Heart left ventricle (tissue), 16 donors: ENCODE results near the gene ENDOU. TPM values are rescaled to one million over a fixed set of nuclear protein-coding genes. Genes with fewer than 3 reads are reported as not detected.
A peak's percentile ranks its signal among the peaks of the same experiment; 100 is the strongest.

Experiments used
- ATAC-seq, 4 donors: fragments of 200-7000 bp; cut with Tn5 transposase; one replicate each; pipeline ENCODE4 v1.9.1; 2020 to 2022; ENCODE audit warnings: moderate library complexity in 4 of 4, mild to moderate bottlenecking in 3 of 4, moderate number of reproducible peaks in 1 of 4
- DNase-seq, 5 donors: peaks; one replicate each; pipeline ENCODE4 v3.0.0-alpha.2; 2020
- H3K27ac ChIP-seq, 12 donors: fragments of 200-600 bp; sonication (generic) in 4 of 12; one replicate each; pipeline versions ENCODE4 v1.5.0 to v1.8.0; 2016 to 2022; ENCODE audit warnings: mild to moderate bottlenecking in 2 of 12
- H3K27me3 ChIP-seq, 9 donors: fragments of 200-600 bp; sonication (generic) in 2 of 9; one replicate each; pipeline versions ENCODE4 v1.5.1 to v1.8.0; 2016 to 2022; ENCODE audit warnings: mild to moderate bottlenecking in 3 of 9
- H3K36me3 ChIP-seq, 9 donors: fragments of 200-600 bp; sonication (generic) in 2 of 9; one replicate each; pipeline versions ENCODE4 v1.5.0 to v1.8.0; 2018 to 2022; ENCODE audit warnings: mild to moderate bottlenecking in 2 of 9
- H3K4me1 ChIP-seq, 12 donors: fragments of 200-600 bp; sonication (generic) in 4 of 12; one replicate each; pipeline versions ENCODE4 v1.5.0 to v1.8.0; 2016 to 2022; ENCODE audit warnings: mild to moderate bottlenecking in 3 of 12
- H3K4me3 ChIP-seq, 12 donors: fragments of 200-600 bp; sonication (generic) in 4 of 12; one replicate each; pipeline versions ENCODE4 v1.5.0 to v1.8.0; 2017 to 2022; ENCODE audit warnings: mild to moderate bottlenecking in 9 of 12, moderate library complexity in 4 of 12
- H3K9me3 ChIP-seq, 12 donors: fragments of 200-600 bp; sonication (generic) in 4 of 12; one replicate each; pipeline versions ENCODE4 v1.5.0 to v1.8.0; 2016 to 2022; ENCODE audit warnings: mild to moderate bottlenecking in 1 of 12
- CTCF ChIP-seq, 12 donors: fragments of 200-600 bp; sonication (generic) in 4 of 12; IDR thresholded peaks; one replicate each; pipeline versions ENCODE4 v1.5.0 to v1.8.0; 2018 to 2022; ENCODE audit warnings: antibody characterized with exemption in 12 of 12, mild to moderate bottlenecking in 5 of 12
- POLR2A ChIP-seq, 2 donors: fragments of 450-650 bp; IDR thresholded peaks; one replicate each; pipeline ENCODE4 v1.6.1; 2017; ENCODE audit warnings: antibody characterized with exemption in 2 of 2, mild to moderate bottlenecking in 2 of 2, moderate library complexity in 2 of 2
- WGBS, 4 donors: extraction: QIAGEN DNeasy Blood & Tissue Kit in 2 of 4; methylation state at CpG; one replicate each; pipeline versions ENCODE4 v1.1.5 to v1.1.7; 2013 to 2018; 5-methylcytosine and 5-hydroxymethylcytosine counted together
- intact Hi-C, 10 donors: fragments of 100-400 bp; cut with DNase I; formaldehyde crosslinking; loops; one replicate each; pipeline versions ENCODE4 v1.11.1 to v1.14.2; 2022
- polyA plus RNA-seq, 2 donors: library from polyadenylated mRNA; stranded (reverse); fragments of 200-250 nt; gene quantifications; one replicate each; pipeline ENCODE4 v1.2.3, GENCODE V29; 2013
- total RNA-seq, 9 donors: library from RNA; depleted of rRNA in 2 of 9; stranded (reverse); fragments of >200 nt in 2 of 9; fragmentation: NEBNext Ultra II Directional in 3 of 9; extraction: Animal tissue kit (Norgen Biotek cat#: 25700) in 3 of 9; gene quantifications; one replicate each; pipeline versions ENCODE4 v1.1.0 to v1.2.4, GENCODE V29; 2016 to 2023
- donor health status: ischemic (EF 13 %, LVEDD 7.1; RV severe dilation, severe dysfunction).
- donor health status: healthy with polysubstance abuse.
- donor health status: DM: no; HTN: yes; CAD: no.
- donor health status: DM: no; HTN: no; CAD: no.
- donor health status: ischemic (EF 25% LVEDD 6.9; RV normal size, moderate dysfunction).
- donor health status: ischemic (EF 25% LVEDD 5.7; RV mildly dilated, moderate dysfunction).
- donor health status: healthy.
- donor health status: DM: yes; HTN: yes; CAD: no.
- donor health status: ischemic (EF 35%, LVEDD 5.7; RV mildly dilated, moderate dysfunction).
- donor health status: nonischemic (EF 11% LVEDD 7.7; RV severe dilation, severe dysfunction).
- donor health status: DM: yes; HTN: yes; CAD: no.
- donor health status: PGD.
- donor health status: ischemic (EF 29% LVEDD 5.4; RV normal size, mild dysfunction).
- donor health status: nonischemic (EF 23%, LVEDD 6.1; RV moderate dilation, normal function).

The ENDOU gene
- total and polyA plus RNA-seq, 11 donors: 0.08 to 2.5 (median 0.27) TPM; not detected in 4

DNA sequence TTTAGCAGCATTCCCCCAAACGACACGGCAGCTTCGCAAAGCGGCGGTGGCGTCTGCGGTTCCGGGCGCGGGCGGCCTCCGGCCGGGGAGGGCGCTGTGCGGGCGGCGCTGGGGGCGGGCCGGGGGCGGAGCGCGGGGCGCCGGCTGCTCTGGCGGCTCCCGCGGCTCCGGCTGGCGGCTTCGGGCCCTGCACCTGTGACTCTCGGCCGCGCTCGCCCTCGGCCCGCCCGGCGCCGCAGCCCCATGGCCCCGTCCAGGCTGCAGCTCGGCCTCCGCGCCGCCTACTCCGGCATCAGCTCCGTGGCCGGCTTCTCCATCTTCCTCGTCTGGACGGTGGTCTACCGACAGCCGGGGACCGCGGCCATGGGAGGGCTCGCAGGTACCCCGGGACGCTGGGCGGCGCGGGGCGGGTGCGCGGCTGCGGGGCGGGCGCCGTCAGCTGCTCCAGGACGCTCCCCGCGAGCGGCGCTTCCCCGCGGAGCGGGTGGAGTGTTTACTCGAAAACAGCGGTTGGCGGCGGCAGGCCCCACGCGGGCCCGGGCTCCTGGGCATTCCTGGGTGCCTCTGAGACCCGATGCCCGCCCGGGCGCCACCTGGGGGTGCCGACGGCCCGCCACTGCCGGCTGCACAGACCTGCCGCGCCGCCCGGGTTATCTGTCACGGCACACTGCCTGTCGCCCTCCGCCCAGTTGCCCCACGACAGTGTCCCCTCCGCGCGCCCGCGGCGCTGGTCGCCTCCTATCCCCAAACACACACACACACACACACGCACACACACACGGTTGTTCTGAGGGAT is 48.0 kb upstream of the ENDOU start, which contains the start of gene SLC48A1:
TSS of gene SLC48A1 (plus strand) at position 177 of the 796 bp plus-strand sequence. CDS start at position 244, 67 bp downstream.
- peak within 1 kb of the TSS; percentile 23 to 88 (median 82) for H3K27ac ChIP-seq
- H3K4me1 ChIP-seq: peaks cover 3 to 64% (median 51%) of the 10 kb centered on the region in 12 donors
- 0 to 1% (median 1%) methylated on average over 42 to 106 of the region's 106 CpGs; no CpG with 5 or more reads in 1 of the 4 donors for WGBS, 4 donors

GRCh38 chr12:47772738-47773061 is 47.4 kb upstream of the ENDOU start:
- intact Hi-C loops: loop anchor here in 2 of 10 donors (5.0 to 10.0 kb wide), 2 partner anchors 62 to 120 kb away; no protein-coding TSS in a partner anchor
- WGBS, 4 donors: 13 to 20% (median 17%) methylated on average over 17 of the region's 17 CpGs
- H3K9me3 ChIP-seq: no peaks in the 10 kb centered on the region
- H3K27ac ChIP-seq: peak overlapping the region; percentile 23 to 88 (median 82)
- H3K36me3 ChIP-seq: no peaks in the 10 kb centered on the region
- TF ChIP-seq CTCF (IDR thresholded peaks at IDR 0.05) (no peak), POLR2A (IDR thresholded peaks at IDR 0.05) (no peak)
- no peak for ATAC-seq
- H3K27me3 ChIP-seq: no peaks in the 10 kb centered on the region
- H3K4me1 ChIP-seq: peaks cover 3 to 60% (median 45%) of the 10 kb centered on the region in 12 donors
- H3K4me3 ChIP-seq: peak overlapping the region in 11 of 12 donors; percentile 74 to 99 (median 97)
- no peak for DNase-seq

More for the DNA sequence above, 48.0 kb upstream of the ENDOU start, which contains the start of gene SLC48A1:
- Histone ChIP-seq H3K27me3 (no peaks in the 10 kb centered on the region), H3K36me3 (no peaks in the 10 kb centered on the region), H3K4me3 (peak within 1 kb of the TSS; percentile 74 to 99 (median 96)), H3K9me3 (no peaks in the 10 kb centered on the region)
- intact Hi-C loops: loop anchor here in 2 of 10 donors (5.0 to 10.0 kb wide), 2 partner anchors 62 to 121 kb away; no protein-coding TSS in a partner anchor
- peak in 1 of 2 donors; percentile 54 for TF ChIP-seq POLR2A (IDR thresholded peaks at IDR 0.05)
- peak; percentile 5 to 62 (median 37) for TF ChIP-seq CTCF (IDR thresholded peaks at IDR 0.05)
- peak; percentile 76 to 91 (median 82) for DNase-seq
- peak; percentile 27 to 87 (median 75) for ATAC-seq

GRCh38 chr12:47772094-47772660 is 46.9 kb upstream of the ENDOU start:
- ATAC-seq (no peak), DNase-seq (no peak)
- Histone ChIP-seq H3K36me3 (no peaks in the 10 kb centered on the region), H3K27me3 (no peaks in the 10 kb centered on the region), H3K27ac (peak overlapping the region in 1 of 12 donors; percentile 83), H3K9me3 (no peaks in the 10 kb centered on the region), H3K4me3 (peak overlapping the region in 7 of 12 donors; percentile 75 to 99 (median 97)), H3K4me1 (peaks cover 3 to 56% (median 41%) of the 10 kb centered on the region in 12 donors)
- WGBS, 4 donors: 80 to 83% (median 81%) methylated on average over 13 of the region's 13 CpGs
- intact Hi-C loops: loop anchor here in 2 of 10 donors (5.0 to 10.0 kb wide), 2 partner anchors 63 to 120 kb away; no protein-coding TSS in a partner anchor
- TF ChIP-seq POLR2A (IDR thresholded peaks at IDR 0.05) (no peak), CTCF (IDR thresholded peaks at IDR 0.05) (no peak)

- H3K9me3 ChIP-seq: no peaks in the 10 kb centered on the region
Observed at GRCh38 chr12:47771304-47771703, 46.0 kb upstream of the ENDOU start.

More at GRCh38 chr12:47771304-47771703, 46.0 kb upstream of the ENDOU start:
- no peak for TF ChIP-seq POLR2A (IDR thresholded peaks at IDR 0.05)
- no peak for TF ChIP-seq CTCF (IDR thresholded peaks at IDR 0.05)
- no peak for ATAC-seq
- 92 to 94% (median 93%) methylated on average over 6 of the region's 6 CpGs for WGBS, 4 donors
- H3K36me3 ChIP-seq: no peaks in the 10 kb centered on the region
- H3K27ac ChIP-seq: no peak overlapping the region
- intact Hi-C loops: loop anchor here in 2 of 10 donors (5.0 to 10.0 kb wide), 2 partner anchors 63 to 119 kb away; no protein-coding TSS in a partner anchor
- DNase-seq: no peak
- no peaks in the 10 kb centered on the region for H3K27me3 ChIP-seq
- H3K4me1 ChIP-seq: peaks cover 3 to 56% (median 35%) of the 10 kb centered on the region in 12 donors
- no peak overlapping the region for H3K4me3 ChIP-seq
